Stimulated activated CD4-positive, alpha-beta T cell treated with anti-CD3 and anti-CD28 coated beads, Interleukin-1b, Interleukin-23, amount 100 ng/mL, for 24 hours (primary cell): ENCODE measurements around the gene DXO.
"Not testable (repeated sequence)": the region's sequence is repeated elsewhere in the genome, so short reads cannot be mapped to it uniquely, and the experiment has no call there.

Source experiments
- DNase-seq, 4 experiments: peaks; one replicate each; pipeline ENCODE4 v3.0.0-alpha.2; 2020; ENCODE audit warnings: low read depth in 4 of 4, low spot score in 1 of 4

Gene DXO

DNA sequence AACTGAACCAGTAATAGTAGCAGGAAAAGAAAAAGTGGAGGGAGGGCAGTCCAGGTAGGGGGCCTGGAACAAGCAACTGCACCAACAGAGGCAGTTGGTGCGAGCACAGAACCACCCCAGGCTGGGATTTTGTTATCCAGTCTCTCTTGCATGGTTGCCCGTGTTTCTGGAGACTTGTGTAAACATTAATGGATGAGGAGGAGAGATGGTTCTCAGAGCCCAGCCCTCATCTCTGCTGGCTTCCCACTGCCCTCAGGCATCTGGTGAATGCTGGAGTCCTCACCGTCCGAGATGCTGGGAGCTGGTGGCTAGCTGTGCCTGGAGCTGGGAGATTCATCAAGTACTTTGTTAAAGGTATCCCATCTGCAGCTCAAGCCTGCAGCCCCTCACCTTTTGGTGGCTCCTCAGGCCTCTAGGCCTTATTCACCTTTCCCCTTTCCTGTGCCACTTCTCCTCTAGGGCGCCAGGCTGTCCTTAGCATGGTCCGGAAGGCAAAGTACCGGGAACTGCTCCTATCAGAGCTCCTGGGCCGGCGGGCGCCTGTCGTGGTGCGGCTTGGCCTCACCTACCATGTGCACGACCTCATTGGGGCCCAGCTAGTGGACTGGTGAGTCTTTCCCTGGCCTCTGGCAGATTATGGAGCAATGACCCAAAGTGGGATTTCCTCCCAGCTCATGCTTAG, 8.4 kb upstream of the DXO start:
- DNase-seq, result not testable (repeated sequence)

DNA sequence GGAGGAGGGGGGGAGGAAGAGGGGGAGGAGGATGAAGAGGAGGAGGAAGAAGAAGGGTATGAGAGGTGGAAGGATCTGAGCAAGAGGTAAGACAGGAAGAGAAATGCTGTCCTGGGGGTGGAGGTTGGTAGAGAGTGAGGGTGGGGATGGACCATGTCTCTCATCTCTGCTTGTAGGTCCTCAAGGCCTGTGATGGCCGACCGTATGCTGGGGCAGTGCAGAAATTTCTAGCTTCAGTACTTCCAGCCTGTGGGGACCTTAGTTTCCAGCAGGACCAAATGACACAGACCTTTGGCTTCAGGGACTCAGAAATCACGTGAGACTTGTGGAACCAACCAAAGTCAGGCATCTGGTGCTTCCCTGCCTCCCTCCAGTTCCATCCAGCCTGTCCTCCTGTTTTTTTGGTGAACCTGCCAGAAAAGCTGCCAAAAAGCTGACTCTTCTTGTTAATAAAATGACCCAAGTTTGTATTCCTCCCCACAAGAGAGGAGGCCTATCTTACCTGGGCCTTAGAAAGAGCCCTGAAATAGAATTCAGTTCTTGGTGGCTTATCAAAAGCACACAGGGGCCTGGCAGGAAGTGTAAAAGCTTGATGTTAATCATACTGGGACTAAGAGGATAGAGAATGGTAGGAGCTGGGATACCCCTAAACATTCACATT, 7.4 kb upstream of the DXO start:
- DNase-seq, result no peak

DNA sequence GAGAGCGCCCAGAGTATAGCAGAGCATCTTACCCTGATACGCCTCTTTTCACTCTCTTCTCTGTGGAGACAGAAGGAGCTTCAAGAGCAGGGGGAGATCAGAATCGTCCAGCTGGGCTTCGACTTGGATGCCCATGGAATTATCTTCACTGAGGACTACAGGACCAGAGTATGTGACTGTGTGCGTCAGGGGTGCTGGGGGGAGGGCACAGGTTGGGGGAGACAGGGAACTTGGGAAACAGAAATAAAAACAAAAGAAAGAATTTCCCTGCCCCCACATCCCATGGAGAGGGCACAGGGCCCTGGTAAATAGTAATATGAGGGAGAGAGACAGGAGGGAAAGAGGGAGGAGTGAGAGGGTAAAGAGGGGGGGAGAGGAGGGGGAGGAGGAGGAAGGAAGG, 6.9 kb upstream of the DXO start:
- DNase-seq, result no peak

DNA sequence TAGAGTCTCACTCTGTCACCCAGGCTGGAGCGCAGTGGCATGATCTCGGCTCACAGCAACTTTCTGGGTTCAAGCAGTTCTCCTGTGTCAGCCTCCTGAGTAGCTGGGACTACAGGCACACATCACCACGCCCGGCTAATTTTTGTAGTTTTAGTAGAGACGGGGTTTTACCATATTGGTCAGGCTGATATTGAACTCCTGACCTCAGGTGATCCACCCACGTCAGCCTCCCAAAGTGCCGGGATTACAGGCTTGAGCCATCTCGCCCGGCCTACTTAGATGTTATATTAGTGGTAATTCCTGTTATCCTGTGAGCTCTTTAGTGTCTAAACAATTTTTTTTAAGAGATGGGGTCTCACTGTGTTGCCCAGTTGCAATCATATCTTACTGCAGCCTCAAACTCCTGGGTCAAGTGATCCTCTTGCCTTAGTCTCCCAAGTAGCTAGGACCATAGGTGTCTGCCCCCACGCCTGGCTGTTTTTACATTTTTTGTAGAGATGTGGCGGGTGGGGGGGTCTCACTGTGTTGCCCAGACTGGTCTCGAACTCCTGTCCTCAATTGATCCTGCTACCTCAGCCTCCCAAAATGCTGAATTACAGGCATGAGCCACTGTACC, 6.0 kb upstream of the DXO start:
- no peak for DNase-seq

DNA sequence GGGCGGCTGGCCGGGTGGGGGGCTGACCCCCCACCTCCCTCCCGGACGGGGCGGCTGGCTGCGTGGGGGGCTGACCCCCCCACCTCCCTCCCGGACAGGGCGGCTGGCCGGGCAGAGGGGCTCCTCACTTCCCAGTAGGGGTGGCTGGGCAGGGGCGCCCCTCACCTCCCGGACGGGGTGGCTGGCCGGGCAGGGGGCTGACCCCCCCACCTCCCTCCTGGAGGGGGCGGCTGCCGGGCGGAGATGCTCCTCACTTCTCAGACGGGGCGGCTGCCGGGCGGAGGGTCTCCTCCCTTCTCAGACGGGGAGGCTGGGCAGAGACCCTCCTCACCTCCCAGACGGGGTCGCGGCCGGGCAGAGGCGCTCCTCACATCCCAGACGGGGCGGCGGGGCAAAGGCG, 4.1 kb upstream of the DXO start:
- not testable (repeated sequence) for DNase-seq

DNA sequence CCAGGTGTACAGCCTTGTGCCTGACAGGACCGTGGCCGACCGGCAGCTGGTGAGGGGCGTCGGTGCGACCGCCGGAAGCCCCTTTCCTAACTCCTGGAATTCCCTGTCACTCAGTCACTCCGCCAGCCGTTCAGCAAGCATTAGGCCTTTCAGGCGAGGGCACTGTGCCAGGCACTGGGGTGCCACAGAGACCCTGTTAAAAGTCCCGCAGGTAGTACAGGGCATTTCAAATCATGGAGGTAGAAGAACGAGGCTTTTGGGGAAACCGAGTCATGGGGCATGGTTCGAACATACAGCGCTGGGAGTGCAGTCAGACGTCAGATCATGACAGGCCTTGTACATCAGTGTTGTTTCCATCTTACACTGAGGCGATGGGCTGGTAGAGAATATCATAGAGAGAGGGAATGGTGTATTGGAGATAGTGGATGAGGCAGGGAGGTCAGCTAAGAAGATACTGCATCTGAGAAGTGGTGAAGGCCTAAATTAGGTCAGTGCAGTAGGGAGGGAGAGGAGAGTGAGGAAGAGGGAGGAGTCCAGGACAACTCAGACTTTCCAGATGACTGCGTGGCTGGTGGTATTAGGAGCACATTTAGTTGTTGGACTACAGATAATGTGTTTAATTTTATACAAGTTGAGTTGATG, 892 bp upstream of the DXO start:
- DNase-seq, result no peak

DNA sequence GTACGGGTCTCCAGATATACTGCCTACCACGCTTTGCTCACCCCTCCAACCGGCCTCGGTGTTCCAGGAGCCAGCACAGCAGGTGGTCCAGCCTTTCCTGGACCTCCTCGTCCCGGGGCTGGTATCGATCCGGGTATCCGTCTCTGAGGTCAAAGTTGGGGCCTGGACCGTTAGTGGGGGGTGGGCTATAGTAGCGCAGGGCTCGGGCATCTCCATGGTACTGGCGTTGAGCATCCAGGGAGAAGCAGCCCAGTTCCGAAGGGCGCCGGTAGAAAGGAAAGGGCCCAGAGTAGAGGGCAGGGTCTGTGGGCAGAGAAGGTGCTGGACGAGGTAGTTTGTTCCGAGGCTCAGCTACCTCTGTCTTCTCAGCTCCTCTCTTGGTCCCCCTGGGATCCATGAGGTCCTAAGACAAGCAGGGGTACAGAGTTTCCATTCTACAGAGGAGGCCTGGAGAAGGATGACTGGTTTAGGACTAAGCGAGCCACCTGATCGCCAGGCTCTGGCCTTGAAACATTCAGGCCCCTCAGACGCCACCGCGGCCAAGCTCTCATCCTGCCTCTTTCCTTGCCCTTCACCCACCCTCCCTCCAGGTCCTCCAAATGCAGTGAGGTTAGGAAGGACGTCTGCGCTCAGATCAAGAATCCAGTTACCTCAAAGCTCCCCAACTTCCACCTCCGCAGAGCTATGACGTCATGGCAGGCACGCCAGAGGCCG, 502 bp downstream of the DXO start:
- DNase-seq, result no peak

DNA sequence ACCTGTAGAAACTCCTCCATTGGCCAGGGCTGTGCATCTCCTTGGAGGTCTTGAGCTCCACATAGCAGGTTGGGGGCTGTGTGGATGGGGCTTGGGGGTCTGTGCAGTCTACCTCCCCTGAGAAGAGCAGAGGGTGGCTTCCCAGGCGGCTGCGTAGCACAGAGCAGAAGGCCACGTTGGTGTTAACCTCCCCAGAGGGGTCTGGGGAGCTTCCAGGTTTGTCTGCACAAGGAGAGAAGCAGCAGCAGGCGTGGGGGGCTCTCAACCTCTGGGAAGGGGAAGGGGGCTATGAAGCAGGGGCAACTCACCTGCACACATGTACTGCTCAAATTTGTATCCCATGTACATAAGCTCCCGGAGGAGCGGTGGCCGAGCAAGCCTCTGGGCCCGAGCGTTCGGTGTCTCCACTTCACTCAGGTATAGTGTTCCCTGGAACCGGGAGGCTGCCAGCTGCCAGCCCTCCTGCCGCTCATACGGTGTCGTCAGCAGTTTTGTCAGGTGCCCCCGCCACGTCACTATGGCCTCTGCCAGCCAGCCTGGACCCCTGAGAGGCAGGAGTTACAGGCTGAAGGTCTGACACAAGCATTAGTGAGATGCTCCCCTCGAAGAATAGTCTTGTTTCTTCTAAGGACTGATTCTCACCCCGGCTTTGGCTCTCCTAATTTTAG, 1.2 kb downstream of the DXO start:
- DNase-seq, result no peak

DNA sequence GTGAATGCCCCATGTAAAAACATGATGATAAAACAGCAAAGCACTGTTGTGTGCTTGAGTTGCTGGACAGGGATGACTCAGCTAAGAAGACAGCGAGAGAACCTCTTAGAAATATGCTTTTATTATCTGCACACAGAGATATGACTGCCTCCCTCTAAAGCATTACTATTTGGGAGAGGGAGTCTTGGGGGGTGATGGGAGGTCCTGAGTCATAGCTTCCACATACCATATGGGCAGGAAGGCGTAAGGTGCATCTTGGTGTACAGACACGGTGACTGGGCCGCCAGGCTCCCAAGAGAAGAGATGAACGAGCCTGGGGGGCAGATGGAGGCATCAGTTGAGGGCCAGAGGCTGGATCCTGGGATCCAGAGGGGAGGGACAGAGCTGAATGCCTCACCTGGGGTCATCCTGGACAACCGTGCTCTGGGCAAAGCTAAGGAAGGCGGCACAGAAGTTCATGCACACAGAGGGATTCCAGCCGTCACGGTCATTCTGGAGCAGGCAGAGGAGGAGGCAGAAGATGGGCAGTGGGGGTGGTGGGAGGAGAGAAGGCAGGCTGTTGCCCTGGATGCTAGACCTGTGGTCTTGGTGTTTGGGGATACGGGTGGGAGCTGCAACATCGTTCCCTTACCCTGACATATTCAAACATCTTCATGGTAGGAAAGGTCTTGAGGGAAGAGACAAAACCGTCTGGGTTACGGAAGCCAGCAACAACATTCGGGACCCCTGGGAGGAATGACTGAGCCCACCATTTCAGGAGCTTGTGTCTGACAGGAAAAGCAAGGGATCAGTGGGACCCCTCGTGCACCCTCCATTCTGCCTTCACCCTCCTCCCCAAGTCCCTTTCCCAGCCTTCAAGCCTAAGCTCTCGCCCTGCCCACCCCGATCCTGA, 2.0 kb downstream of the DXO start:
- DNase-seq, result no peak

DNA sequence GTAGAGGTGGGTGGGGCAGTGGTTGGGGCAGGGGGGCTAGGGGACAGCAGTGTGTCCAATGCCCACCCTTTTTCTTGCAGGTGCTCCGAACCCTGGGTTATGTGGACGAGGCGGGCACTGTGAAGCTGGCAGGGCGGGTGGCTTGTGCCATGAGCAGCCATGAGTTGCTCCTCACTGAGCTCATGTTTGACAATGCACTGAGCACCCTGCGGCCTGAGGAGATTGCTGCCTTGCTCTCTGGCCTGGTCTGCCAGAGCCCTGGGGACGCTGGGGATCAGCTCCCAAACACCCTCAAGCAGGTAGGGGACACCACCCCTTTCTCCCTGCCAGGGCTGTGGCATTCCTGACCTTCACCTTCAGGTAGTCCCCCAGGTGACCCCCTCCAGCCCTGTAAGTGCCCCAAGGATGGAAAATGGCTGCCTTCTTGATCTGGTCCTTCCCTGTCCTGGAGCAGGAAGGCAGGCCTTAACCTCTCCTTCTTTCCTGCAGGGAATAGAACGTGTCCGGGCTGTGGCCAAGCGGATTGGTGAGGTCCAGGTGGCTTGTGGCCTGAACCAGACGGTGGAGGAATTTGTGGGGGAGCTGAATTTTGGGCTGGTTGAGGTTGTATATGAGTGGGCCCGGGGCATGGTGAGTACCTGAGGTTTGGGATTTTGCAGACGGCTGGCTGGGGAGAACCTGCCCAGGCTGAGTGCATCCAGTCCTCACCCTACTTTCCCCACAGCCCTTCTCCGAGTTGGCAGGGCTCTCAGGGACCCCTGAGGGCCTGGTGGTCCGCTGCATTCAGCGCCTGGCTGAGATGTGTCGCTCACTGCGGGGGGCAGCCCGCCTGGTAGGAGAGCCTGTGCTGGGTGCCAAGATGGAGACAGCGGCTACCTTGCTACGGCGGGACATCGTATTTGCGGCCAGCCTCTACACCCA, 2.9 kb downstream of the DXO start:
- DNase-seq, result no peak

DNA sequence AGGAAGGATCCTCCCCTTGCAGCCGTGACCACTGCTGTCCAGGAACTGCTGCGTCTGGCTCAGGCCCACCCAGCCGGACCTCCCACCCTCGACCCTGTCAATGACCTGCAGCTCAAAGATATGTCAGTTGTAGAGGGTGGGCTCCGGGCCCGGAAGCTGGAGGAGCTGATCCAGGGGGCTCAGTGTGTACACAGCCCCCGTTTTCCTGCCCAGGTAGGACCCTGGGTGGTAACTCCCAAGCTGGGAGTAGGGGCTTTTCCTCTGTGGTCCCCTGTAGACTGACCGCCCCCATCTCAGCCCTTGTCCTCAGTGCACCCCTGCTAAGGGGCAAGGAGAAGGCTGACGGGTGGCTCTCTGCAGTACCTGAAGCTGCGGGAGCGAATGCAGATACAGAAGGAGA, 3.6 kb downstream of the DXO start:
- DNase-seq, result no peak

DNA sequence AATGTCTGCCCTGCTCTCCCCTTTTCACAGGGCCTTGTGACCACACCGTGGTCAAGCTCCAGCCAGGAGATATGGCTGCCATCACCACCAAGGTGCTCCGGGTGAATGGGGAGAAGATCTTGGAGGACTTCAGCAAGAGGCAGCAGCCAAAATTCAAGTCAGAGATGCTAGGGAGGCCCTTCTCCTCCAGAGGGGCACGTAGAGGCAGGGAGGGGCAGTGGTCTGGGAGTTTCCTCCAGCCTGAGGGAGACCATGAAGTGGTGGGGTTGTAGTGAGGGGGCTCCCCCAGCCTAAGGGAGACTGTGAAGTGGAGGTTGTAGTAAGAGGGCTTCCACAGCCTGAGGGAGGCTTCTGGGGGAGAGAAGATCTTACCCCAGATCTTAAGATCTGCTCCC, 4.0 kb downstream of the DXO start:
- DNase-seq, result no peak

DNA sequence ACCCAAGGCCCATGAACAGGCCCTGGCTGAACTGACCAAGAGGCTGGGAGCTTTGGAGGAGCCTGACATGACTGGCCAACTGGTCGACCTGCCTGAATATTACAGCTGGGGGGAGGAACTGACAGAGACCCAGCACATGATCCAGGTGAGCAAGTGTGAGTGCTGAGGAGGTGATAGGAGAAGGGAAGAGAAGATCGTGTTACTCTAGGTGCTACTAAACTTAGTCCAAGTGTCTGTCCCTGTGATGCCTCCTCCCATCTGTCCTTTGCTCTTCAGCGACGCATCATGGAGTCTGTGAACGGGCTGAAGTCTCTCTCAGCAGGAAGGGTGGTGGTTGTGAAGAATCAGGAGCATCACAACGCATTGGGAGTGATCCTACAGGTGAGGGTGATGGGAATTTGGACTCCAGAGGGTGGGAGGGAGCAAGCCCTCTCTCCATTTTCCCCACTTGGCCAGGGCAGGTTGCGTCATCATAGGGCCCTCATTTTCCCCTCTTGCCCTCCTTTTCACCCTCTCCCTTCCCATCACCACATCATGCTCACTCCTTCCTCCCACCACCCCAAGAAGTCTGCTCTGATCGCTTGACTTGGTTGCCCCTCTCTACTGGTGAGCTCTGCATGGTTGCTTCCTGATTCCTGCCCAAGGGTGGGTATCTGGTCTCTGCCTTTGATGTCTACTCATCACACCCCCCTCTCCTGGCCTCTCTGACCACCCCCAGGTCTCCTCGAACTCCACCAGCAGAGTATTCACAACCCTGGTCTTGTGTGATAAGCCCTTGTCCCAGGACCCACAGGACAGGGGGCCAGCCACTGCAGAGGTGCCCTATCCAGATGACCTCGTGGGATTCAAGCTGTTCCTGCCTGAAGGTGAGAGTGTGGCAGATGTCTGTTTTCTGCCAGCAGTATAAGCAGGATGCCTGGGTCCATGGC, 4.7 kb downstream of the DXO start:
- no peak for DNase-seq

DNA sequence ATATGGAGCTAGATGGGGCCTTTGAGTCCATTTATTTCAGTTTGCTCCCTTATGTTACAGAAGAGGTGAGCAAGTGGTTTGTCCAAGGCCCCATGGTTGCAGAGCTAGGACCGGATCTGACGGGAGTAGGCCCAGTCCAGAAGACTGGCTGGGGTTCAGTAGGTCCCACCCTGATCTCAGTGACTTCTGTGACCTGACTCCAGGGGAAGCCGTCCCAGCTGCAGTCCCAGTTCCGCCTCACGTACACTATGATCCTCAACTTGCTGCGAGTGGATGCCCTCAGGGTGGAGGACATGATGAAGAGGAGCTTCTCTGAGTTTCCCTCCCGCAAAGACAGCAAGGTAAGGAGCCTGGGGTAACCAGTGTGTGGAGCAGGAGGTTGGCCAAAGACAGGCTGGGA, 5.4 kb downstream of the DXO start:
- DNase-seq, result no peak

DNA sequence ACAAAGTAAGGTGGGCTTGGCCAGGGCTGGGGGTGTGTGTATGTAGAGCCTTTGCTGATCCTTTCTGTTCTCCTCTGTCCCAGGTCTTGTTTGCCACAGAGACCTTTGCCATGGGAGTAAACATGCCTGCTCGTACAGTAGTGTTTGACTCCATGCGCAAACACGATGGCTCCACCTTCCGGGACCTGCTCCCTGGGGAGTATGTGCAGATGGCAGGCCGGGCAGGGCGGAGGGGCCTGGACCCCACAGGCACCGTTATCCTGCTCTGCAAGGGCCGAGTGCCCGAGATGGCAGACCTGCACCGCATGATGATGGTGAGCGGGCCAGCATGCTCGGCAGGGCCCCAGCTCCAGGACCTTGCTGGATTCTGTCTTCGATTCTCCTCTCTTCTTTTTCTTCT, 6.2 kb downstream of the DXO start:
- DNase-seq, result no peak

DNA sequence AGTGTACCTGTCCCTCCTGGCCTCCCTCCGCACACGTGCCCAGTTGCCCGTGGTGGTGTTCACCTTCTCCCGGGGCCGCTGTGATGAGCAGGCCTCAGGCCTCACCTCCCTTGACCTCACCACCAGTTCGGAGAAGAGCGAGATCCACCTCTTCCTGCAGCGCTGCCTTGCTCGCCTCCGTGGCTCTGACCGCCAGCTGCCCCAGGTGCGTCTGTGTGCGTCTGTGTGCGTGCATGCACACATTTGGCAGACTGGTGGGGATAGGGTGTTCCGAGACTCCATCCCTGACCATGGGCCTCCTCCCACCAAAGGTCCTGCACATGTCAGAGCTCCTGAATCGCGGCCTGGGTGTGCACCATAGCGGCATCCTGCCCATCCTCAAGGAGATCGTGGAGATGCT, 8.0 kb downstream of the DXO start:
- no peak for DNase-seq

DNA sequence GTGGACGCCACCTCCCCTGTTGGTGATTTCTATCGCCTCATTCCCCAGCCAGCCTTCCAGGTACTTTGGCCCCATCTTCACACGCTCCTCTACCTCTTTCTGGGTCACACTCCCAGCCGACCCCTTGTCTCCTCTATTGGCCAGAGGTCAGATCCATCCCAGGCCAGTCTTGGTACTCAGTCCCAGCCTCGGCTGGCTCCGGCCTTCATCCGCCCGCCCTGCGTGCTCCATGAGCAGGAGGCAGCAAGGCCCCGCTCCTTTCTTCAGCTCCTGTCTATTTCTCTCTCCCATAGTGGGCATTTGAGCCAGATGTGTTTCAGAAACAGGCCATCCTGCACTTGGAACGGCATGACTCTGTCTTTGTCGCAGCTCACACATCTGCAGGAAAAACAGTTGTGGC, 10.3 kb downstream of the DXO start:
- no peak for DNase-seq
